DND-41 (cell line): Measurements from ENCODE around the gene S100A7.

Source experiments
- ATAC-seq: fragments of 200-7000 bp; cut with Tn5 transposase; 3 replicates; pipeline ENCODE4 v1.9.1; 2021; ENCODE audit warnings: low read depth; ENCODE audit not compliant: insufficient read depth
- DNase-seq: peaks from one replicate; pipeline ENCODE4 v3.0.0-alpha.2; 2020
- H2AFZ ChIP-seq: 2 replicates; pipeline ENCODE4 v1.6.0; 2012; ENCODE audit warnings: low read depth, low read length
- H3K27ac ChIP-seq: 2 replicates; pipeline ENCODE4 v1.5.1; 2012; ENCODE audit warnings: low read length, inconsistent platforms
- H3K27me3 ChIP-seq: fragments of 200-600 bp; sonication (generic); 2 replicates; pipeline ENCODE4 v1.6.0; 2012; ENCODE audit warnings: low read length, mild to moderate bottlenecking, inconsistent platforms; ENCODE audit not compliant: insufficient read depth, poor library complexity
- H3K36me3 ChIP-seq: 2 replicates; pipeline ENCODE4 v1.5.1; 2012; ENCODE audit warnings: low read length, inconsistent platforms; ENCODE audit not compliant: insufficient read depth
- H3K4me1 ChIP-seq: 2 replicates; pipeline ENCODE4 v1.5.1; 2012; ENCODE audit warnings: mild to moderate bottlenecking, low read length; ENCODE audit not compliant: insufficient read depth
- H3K4me2 ChIP-seq: 2 replicates; pipeline ENCODE4 v1.6.0; 2012; ENCODE audit warnings: mild to moderate bottlenecking, moderate library complexity, low read length, inconsistent platforms; ENCODE audit not compliant: insufficient read depth
- H3K4me3 ChIP-seq, 2 experiments: fragments of 200-600 bp in 1 of 2; shearing (Covaris generic) in 1 of 2; 2 replicates each; pipeline ENCODE4 v1.5.1; 2012 to 2016; ENCODE audit warnings: inconsistent platforms in 2 of 2, low read length in 2 of 2, mild to moderate bottlenecking in 2 of 2, low read depth in 1 of 2, moderate library complexity in 1 of 2
- H3K79me2 ChIP-seq: 2 replicates; pipeline ENCODE4 v1.6.0; 2012; ENCODE audit warnings: low read length, inconsistent platforms; ENCODE audit not compliant: insufficient read depth
- H3K9ac ChIP-seq: 2 replicates; pipeline ENCODE4 v1.6.0; 2012; ENCODE audit warnings: low read depth, mild to moderate bottlenecking, inconsistent platforms, low read length, moderate library complexity
- H3K9me3 ChIP-seq: 2 replicates; pipeline ENCODE4 v1.5.1; 2012; ENCODE audit warnings: low read length, moderate library complexity, mild to moderate bottlenecking, inconsistent platforms; ENCODE audit not compliant: insufficient read depth, severe bottlenecking
- H4K20me1 ChIP-seq: 2 replicates; pipeline ENCODE4 v1.6.0; 2012; ENCODE audit warnings: low read length; ENCODE audit not compliant: insufficient read depth
- CTCF ChIP-seq: IDR thresholded peaks from 2 replicates; pipeline ENCODE4 v1.5.1; 2012; ENCODE audit warnings: borderline replicate concordance, low read length, moderate library complexity, mild to moderate bottlenecking; ENCODE audit not compliant: poor library complexity, severe bottlenecking; ENCODE audit errors: extremely low read depth
- EZH2 ChIP-seq: IDR thresholded peaks from 3 replicates; pipeline ENCODE4 v1.6.1; 2012; ENCODE audit warnings: borderline replicate concordance, low read depth, mild to moderate bottlenecking, moderate library complexity, low read length, inconsistent platforms; ENCODE audit not compliant: severe bottlenecking

S100A7 gene

GRCh38 chr1:153476491-153477093 is 16.1 kb upstream of the S100A7 start:
- no peak for ATAC-seq
- H3K4me1 ChIP-seq = no peaks in the 10 kb centered on the region
- H3K9me3 ChIP-seq = peaks cover 14% of the 10 kb centered on the region
- H4K20me1 ChIP-seq = no peaks in the 10 kb centered on the region
- no peaks in the 10 kb centered on the region for H3K36me3 ChIP-seq
- TF ChIP-seq CTCF = no peak
- no peak for TF ChIP-seq EZH2
- no peak overlapping the region for H2AFZ ChIP-seq
- H3K79me2 ChIP-seq = no peaks in the 10 kb centered on the region
- H3K4me2 ChIP-seq = no peak overlapping the region
- no peak overlapping the region for H3K9ac ChIP-seq
- DNase-seq = no peak
- no peak overlapping the region for H3K4me3 ChIP-seq
- peaks cover 8% of the 10 kb centered on the region for H3K27me3 ChIP-seq
- H3K27ac ChIP-seq = no peak overlapping the region

GRCh38 chr1:153475282-153475681 is 14.8 kb upstream of the S100A7 start:
- no peak overlapping the region for H3K27ac ChIP-seq
- no peaks in the 10 kb centered on the region for H3K36me3 ChIP-seq
- peaks cover 19% of the 10 kb centered on the region for H3K9me3 ChIP-seq
- ATAC-seq (no peak), DNase-seq (no peak)
- H3K79me2 ChIP-seq = no peaks in the 10 kb centered on the region
- no peak overlapping the region for H3K4me3 ChIP-seq
- peaks cover 7% of the 10 kb centered on the region for H3K27me3 ChIP-seq
- no peak overlapping the region for H3K9ac ChIP-seq
- H3K4me1 ChIP-seq = no peaks in the 10 kb centered on the region
- H3K4me2 ChIP-seq = no peak overlapping the region
- TF ChIP-seq EZH2 (no peak), CTCF (no peak)
- no peaks in the 10 kb centered on the region for H4K20me1 ChIP-seq
- no peak overlapping the region for H2AFZ ChIP-seq

- H3K4me3 ChIP-seq = no peak overlapping the region
- no peak for ATAC-seq
- no peaks in the 10 kb centered on the region for H4K20me1 ChIP-seq
- no peak overlapping the region for H3K27ac ChIP-seq
- no peaks in the 10 kb centered on the region for H3K36me3 ChIP-seq
- no peaks in the 10 kb centered on the region for H3K4me1 ChIP-seq
- no peaks in the 10 kb centered on the region for H3K79me2 ChIP-seq
- H3K4me2 ChIP-seq = no peak overlapping the region
- peaks cover 6% of the 10 kb centered on the region for H3K27me3 ChIP-seq
- no peak overlapping the region for H3K9ac ChIP-seq
- no peak overlapping the region for H2AFZ ChIP-seq
- no peak for TF ChIP-seq CTCF
- no peak for TF ChIP-seq EZH2
- DNase-seq = no peak
- H3K9me3 ChIP-seq = peaks cover 19% of the 10 kb centered on the region
Observed at GRCh38 chr1:153474347-153474746, 13.9 kb upstream of the S100A7 start.
